Omental fat pad (tissue), 4 donors: Measurements from ENCODE around the gene RABGGTA. TPM values are rescaled to one million over a fixed set of nuclear protein-coding genes. Genes with fewer than 3 reads are reported as not detected.
"Not testable (repeated sequence)": the region's sequence is repeated elsewhere in the genome, so short reads cannot be mapped to it uniquely, and the experiment has no call there.

Experiments
- ATAC-seq: fragments of 150-250 bp; one replicate; pipeline ENCODE4 v1.9.1; 2016; ENCODE audit warnings: mild to moderate bottlenecking, moderate library complexity; ENCODE audit not compliant: low FRiP score
- DNase-seq: peaks from one replicate; pipeline ENCODE4 v3.0.0-alpha.2; 2019; ENCODE audit warnings: low spot score
- CTCF ChIP-seq, 3 donors: fragments of 450-650 bp; IDR thresholded peaks; one replicate each; pipeline ENCODE4 v1.5.1; 2016 to 2017; ENCODE audit warnings: antibody characterized with exemption in 3 of 3, mild to moderate bottlenecking in 3 of 3, moderate library complexity in 2 of 3
- small RNA-seq: library from RNA; depleted of rRNA; stranded (forward); fragments of <200 nt; gene quantifications from one replicate; pipeline ENCODE3, GENCODE V24; 2016
- total RNA-seq, 4 donors: library from RNA; depleted of rRNA; stranded (reverse); fragments of >200 nt; gene quantifications; one replicate each; pipeline ENCODE4 v1.1.0, GENCODE V29; 2016

RABGGTA gene
- total RNA-seq, 4 donors from 2014 or later: 20.7 to 30.9 (median 25.0) TPM

GRCh38 chr14:24224618-24225071 lies 46.8 kb downstream of the RABGGTA start:
- no peak for DNase-seq
- no peak for TF ChIP-seq CTCF (IDR thresholded peaks at IDR 0.05)

GRCh38 chr14:24222987-24223386 lies 48.4 kb downstream of the RABGGTA start:
- DNase-seq, ATAC-seq: not testable (repeated sequence)

More at GRCh38 chr14:24224618-24225071, 46.8 kb downstream of the RABGGTA start:
- ATAC-seq: no peak

GRCh38 chr14:24219521-24219920 lies 51.9 kb downstream of the RABGGTA start:
- DNase-seq: no peak
- TF ChIP-seq CTCF (IDR thresholded peaks at IDR 0.05): no peak
- ATAC-seq: no peak

GRCh38 chr14:24219080-24219479 lies 52.3 kb downstream of the RABGGTA start:
- DNase-seq: no peak
- TF ChIP-seq CTCF (IDR thresholded peaks at IDR 0.05): no peak
- no peak for ATAC-seq

GRCh38 chr14:24216876-24217275 lies 54.5 kb downstream of the RABGGTA start:
- DNase-seq, ATAC-seq: not testable (repeated sequence)

- TF ChIP-seq CTCF (IDR thresholded peaks at IDR 0.05): no peak
- ATAC-seq (no peak), DNase-seq (no peak)
Observed at GRCh38 chr14:24216345-24216699, 55.1 kb downstream of the RABGGTA start.

Small RNA genes within 50 kb of the gene (small RNA-seq; reads per million reads assigned to genes)
- not detected for gene MDP1

Other genes with a start within 250 kb of the RABGGTA start
- under 1 TPM; 0.06 to 0.72 (median 0.30) TPM for gene CARMIL3, start 219.6 kb downstream of the RABGGTA start, total RNA-seq
- gene CPNE6, start 200.0 kb downstream of the RABGGTA start, total RNA-seq: not detected
- 10 to 100 TPM; 33.6 to 53.4 (median 42.9) TPM for gene PCK2, start 177.3 kb downstream of the RABGGTA start, total RNA-seq
- 10 to 100 TPM; 50.1 to 76.0 (median 54.4) TPM for gene DCAF11, start 156.8 kb downstream of the RABGGTA start, total RNA-seq
- 1 to 10 TPM in 3 of 4 donors, under 1 TPM in 1; 0.94 to 4.3 (median 1.3) TPM for gene NRL, start 156.6 kb downstream of the RABGGTA start, total RNA-seq
- gene FITM1, start 140.9 kb downstream of the RABGGTA start, total RNA-seq: 1 to 10 TPM in 2 of 4 donors, under 1 TPM in 1, not detected in 1; 0.96 to 2.8 (median 1.2) TPM
- 100 to 1,000 TPM in 1 of 4 donors, 10 to 100 TPM in 3; 89.1 to 158 (median 96.8) TPM for gene PSME1, start 135.4 kb downstream of the RABGGTA start, total RNA-seq
- 10 to 100 TPM in 2 of 4 donors, 1 to 10 TPM in 2; 6.3 to 15.3 (median 10.0) TPM for gene EMC9, start 130.0 kb downstream of the RABGGTA start, total RNA-seq
- 10 to 100 TPM; 32.8 to 86.4 (median 70.3) TPM for gene PSME2, start 125.0 kb downstream of the RABGGTA start, total RNA-seq
- gene RNF31, start 124.1 kb downstream of the RABGGTA start, total RNA-seq: 10 to 100 TPM; 26.6 to 64.2 (median 37.8) TPM
- 100 to 1,000 TPM in 1 of 4 donors, 10 to 100 TPM in 3; 39.4 to 126 (median 66.3) TPM for gene IRF9, start 110.3 kb downstream of the RABGGTA start, total RNA-seq
- gene REC8, start 99.5 kb downstream of the RABGGTA start, total RNA-seq: 10 to 100 TPM in 3 of 4 donors, 1 to 10 TPM in 1; 6.7 to 31.4 (median 16.3) TPM
- gene IPO4, start 82.8 kb downstream of the RABGGTA start, total RNA-seq: 100 to 1,000 TPM in 1 of 4 donors, 10 to 100 TPM in 3; 24.1 to 108 (median 34.4) TPM
- gene TM9SF1, start 76.2 kb downstream of the RABGGTA start, total RNA-seq: 10 to 100 TPM; 54.9 to 65.5 (median 60.9) TPM
- under 1 TPM in 2 of 4 donors, not detected in 2; 0.36 to 0.46 TPM for gene TSSK4, start 65.9 kb downstream of the RABGGTA start, total RNA-seq
- gene CHMP4A, start 58.1 kb downstream of the RABGGTA start, total RNA-seq: 10 to 100 TPM; 51.8 to 82.7 (median 64.7) TPM
- 10 to 100 TPM in 3 of 4 donors, 1 to 10 TPM in 1; 9.0 to 18.1 (median 12.5) TPM for gene MDP1, start 55.5 kb downstream of the RABGGTA start, total RNA-seq
- 100 to 1,000 TPM in 3 of 4 donors, 10 to 100 TPM in 1; 98.4 to 184 (median 126) TPM for gene NEDD8, start 39.2 kb downstream of the RABGGTA start, total RNA-seq
- 10 to 100 TPM; 36.3 to 69.0 (median 47.0) TPM for gene GMPR2, start 38.7 kb downstream of the RABGGTA start, total RNA-seq
- 10 to 100 TPM; 46.1 to 80.1 (median 63.6) TPM for gene TINF2, start 29.0 kb downstream of the RABGGTA start, total RNA-seq
- 100 to 1,000 TPM in 2 of 4 donors, 10 to 100 TPM in 1, 1 to 10 TPM in 1; 2.0 to 114 (median 79.1) TPM for gene TGM1, start 8.4 kb downstream of the RABGGTA start, total RNA-seq
- gene DHRS1, start 28.2 kb upstream of the RABGGTA start, total RNA-seq: 10 to 100 TPM; 14.3 to 42.5 (median 23.7) TPM
- 10 to 100 TPM; 13.9 to 22.2 (median 17.8) TPM for gene NOP9, start 28.3 kb upstream of the RABGGTA start, total RNA-seq
- gene CIDEB, start 36.4 kb upstream of the RABGGTA start, total RNA-seq: 10 to 100 TPM in 3 of 4 donors, 1 to 10 TPM in 1; 9.1 to 23.8 (median 14.3) TPM
- gene LTB4R2, start 38.5 kb upstream of the RABGGTA start, total RNA-seq: 1 to 10 TPM; 4.7 to 9.0 (median 7.9) TPM
- 10 to 100 TPM in 3 of 4 donors, 1 to 10 TPM in 1; 5.0 to 16.7 (median 12.6) TPM for gene LTB4R, start 39.9 kb upstream of the RABGGTA start, total RNA-seq
- 100 to 1,000 TPM in 1 of 4 donors, 10 to 100 TPM in 2, 1 to 10 TPM in 1; 9.7 to 144 (median 45.6) TPM for gene ADCY4, start 63.5 kb upstream of the RABGGTA start, total RNA-seq
- gene RIPK3, start 68.4 kb upstream of the RABGGTA start, total RNA-seq: 10 to 100 TPM in 2 of 4 donors, 1 to 10 TPM in 2; 9.0 to 18.0 (median 13.2) TPM
- 10 to 100 TPM in 3 of 4 donors, 1 to 10 TPM in 1; 9.2 to 53.3 (median 23.3) TPM for gene NFATC4, start 96.6 kb upstream of the RABGGTA start, total RNA-seq
- gene NYNRIN, start 127.4 kb upstream of the RABGGTA start, total RNA-seq: 10 to 100 TPM in 3 of 4 donors, 1 to 10 TPM in 1; 4.6 to 24.9 (median 13.0) TPM
- 1 to 10 TPM; 1.2 to 4.4 (median 2.8) TPM for gene CBLN3, start 158.1 kb upstream of the RABGGTA start, total RNA-seq
- 10 to 100 TPM; 32.1 to 77.1 (median 43.5) TPM for gene KHNYN, start 158.4 kb upstream of the RABGGTA start, total RNA-seq
- 10 to 100 TPM; 28.4 to 35.9 (median 31.8) TPM for gene SDR39U1, start 171.2 kb upstream of the RABGGTA start, total RNA-seq
- gene CMA1, start 236.7 kb upstream of the RABGGTA start, total RNA-seq: 1 to 10 TPM in 1 of 4 donors, under 1 TPM in 1, not detected in 2; 0.84 to 1.4 TPM